GM15510 (cell line): ENCODE results near the gene ALAS2.

Experiments used
- POLR2A ChIP-seq: IDR thresholded peaks from 3 replicates; pipeline ENCODE4 v1.6.1; 2011; ENCODE audit warnings: borderline replicate concordance; ENCODE audit not compliant: insufficient read length; ENCODE audit errors: extremely low read depth

Gene ALAS2

DNA sequence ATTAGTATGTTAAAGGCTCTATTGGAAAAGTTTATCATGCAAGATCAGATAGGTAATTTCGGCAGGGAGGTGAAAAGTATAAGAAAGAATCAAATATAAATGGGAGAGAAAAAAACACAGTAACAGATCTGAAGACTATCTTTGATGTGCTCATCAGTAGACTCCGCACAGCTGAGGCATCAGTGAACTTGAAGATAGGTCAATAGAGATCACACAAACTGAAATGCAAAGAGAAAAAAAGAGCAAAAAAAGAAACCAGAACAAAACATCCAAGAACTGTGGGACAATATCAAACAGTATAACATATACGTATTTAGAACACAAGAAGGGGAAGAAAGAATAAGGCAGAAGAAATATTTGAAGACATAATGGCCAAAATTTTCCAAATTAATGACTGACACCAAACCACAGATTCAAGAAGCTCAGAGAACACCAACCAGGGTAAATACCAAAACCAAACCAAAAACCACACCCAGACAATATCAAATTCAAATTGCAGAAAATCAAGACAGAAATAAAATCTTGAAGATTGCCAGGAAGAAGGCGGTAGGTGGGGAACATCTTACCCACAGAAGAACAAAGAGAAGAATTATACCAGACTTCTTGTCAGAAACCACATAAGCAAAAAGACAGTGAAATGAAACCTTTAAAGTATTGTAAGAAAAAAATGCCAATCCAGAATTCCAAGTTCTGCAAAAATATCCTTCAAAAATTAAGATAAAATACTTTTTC, 65.8 kb downstream of the ALAS2 start:
- no peak for TF ChIP-seq POLR2A

DNA sequence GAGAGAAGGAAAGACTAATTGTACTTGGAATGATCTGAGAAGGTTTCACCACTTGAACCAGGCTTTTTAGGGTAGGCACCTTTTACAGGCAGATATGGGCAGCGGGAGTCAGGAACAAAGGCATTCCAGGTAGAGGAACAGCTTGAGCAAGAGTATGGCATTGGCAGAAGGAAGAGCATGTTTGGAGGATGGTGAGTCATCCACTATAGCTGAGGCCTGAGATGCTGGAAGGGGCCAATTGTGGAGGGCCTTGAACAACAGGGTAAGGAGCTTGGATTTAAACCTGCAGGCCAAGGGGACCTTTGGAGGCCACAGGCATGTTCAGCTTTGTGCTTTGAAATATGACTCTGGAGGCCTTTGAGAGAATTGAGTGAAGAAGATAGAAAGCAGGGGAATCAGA, 69.0 kb downstream of the ALAS2 start:
- TF ChIP-seq POLR2A: no peak
